Skeletal muscle tissue (tissue), 4 donors: Measurements from ENCODE around the gene VAMP5. TPM values are rescaled to one million over a fixed set of nuclear protein-coding genes. Genes with fewer than 3 reads are reported as not detected.

Source experiments
- H3K27ac ChIP-seq: one replicate; pipeline ENCODE4 v1.7.0; 2013; ENCODE audit warnings: mild to moderate bottlenecking, low read depth, low read length, inconsistent platforms
- H3K27me3 ChIP-seq, 3 donors: one replicate each; pipeline ENCODE4 v1.7.0; 2013; ENCODE audit warnings: low read length in 3 of 3; ENCODE audit not compliant: control insufficient read depth in 3 of 3, insufficient read depth in 3 of 3
- H3K36me3 ChIP-seq, 3 donors: one replicate each; pipeline ENCODE4 v1.7.0; 2013; ENCODE audit warnings: low read length in 3 of 3; ENCODE audit not compliant: control insufficient read depth in 3 of 3, insufficient read depth in 3 of 3
- H3K4me1 ChIP-seq, 3 donors: one replicate each; pipeline ENCODE4 v1.7.0; 2013; ENCODE audit warnings: low read length in 3 of 3, mild to moderate bottlenecking in 3 of 3; ENCODE audit not compliant: control insufficient read depth in 3 of 3, insufficient read depth in 3 of 3
- H3K4me3 ChIP-seq, 3 donors: one replicate each; pipeline ENCODE4 v1.7.0; 2013; ENCODE audit warnings: low read length in 3 of 3
- H3K9ac ChIP-seq, 3 donors: one replicate each; pipeline ENCODE4 v1.7.0; 2013; ENCODE audit warnings: low read length in 3 of 3, mild to moderate bottlenecking in 3 of 3, moderate library complexity in 2 of 3, low read depth in 1 of 3
- H3K9me3 ChIP-seq, 3 donors: one replicate each; pipeline ENCODE4 v1.7.0; 2013; ENCODE audit warnings: low read length in 3 of 3; ENCODE audit not compliant: control insufficient read depth in 3 of 3
- total RNA-seq: library from RNA; depleted of rRNA; stranded (reverse); fragments of >200 nt; gene quantifications from one replicate; pipeline ENCODE4 v1.2.3, GENCODE V29; 2014
- donor health status: Osteomylitis.

Gene VAMP5
- total RNA-seq, result 17.7 TPM

GRCh38 chr2:85584354-85584856 is at the start of gene VAMP5:
VAMP5 (plus strand) TSS chr2:85584431; CDS start chr2:85584491, 60 bp downstream.
- Histone ChIP-seq H3K36me3 (no peaks in the 10 kb centered on the region), H3K4me3 (peak within 1 kb of the TSS; percentile 81 to 89 (median 87)), H3K27me3 (no peaks in the 10 kb centered on the region), H3K9ac (peak within 1 kb of the TSS; percentile 83 to 93 (median 89)), H3K27ac (peak within 1 kb of the TSS; percentile 90), H3K4me1 (peaks cover 50 to 65% (median 58%) of the 10 kb centered on the region in 3 donors), H3K9me3 (no peaks in the 10 kb centered on the region)

DNA sequence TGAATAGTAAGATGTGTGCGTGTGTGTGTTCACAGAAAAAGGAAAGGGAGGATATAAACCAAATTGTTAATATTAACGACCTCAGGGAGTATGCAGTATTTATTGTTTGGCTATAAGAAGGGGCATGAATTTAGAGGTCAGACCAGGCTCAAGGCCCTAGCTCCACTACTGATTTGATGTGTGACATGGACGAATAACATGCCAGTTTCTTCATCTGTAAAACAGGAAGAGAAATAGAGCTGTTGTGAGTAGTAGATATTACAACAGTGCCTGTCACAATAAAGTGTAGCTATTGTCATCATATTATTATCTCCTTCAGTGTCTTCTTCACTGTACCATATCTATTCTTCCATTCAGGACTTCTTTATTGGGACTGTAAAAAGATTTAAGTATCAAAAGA is 49.4 kb upstream of the VAMP5 start:
- H3K27ac ChIP-seq, result no peak overlapping the region
- H3K4me3 ChIP-seq, result no peak overlapping the region
- no peaks in the 10 kb centered on the region for H3K9me3 ChIP-seq
- no peaks in the 10 kb centered on the region for H3K36me3 ChIP-seq
- H3K4me1 ChIP-seq, result peaks cover 8 to 11% (median 10%) of the 10 kb centered on the region in 3 donors
- no peak overlapping the region for H3K9ac ChIP-seq
- no peaks in the 10 kb centered on the region for H3K27me3 ChIP-seq

DNA sequence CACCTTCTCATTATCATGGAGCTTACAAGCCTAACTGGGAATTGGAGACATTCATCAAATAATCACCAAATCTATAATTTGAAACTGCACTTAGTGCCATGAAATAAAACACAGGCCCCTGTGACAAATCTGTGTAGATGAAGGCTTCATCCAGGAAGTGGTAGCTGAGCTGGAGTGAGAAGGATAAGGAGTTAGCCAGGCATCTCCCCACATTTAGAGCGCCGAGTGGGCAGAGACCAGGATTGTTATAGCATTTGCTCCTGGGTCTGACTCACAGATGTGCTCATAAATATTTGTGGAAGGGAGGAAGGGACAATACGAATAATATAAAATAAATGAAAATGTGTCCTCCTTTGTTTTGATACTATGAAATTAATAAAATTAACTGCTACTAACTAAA is 47.8 kb upstream of the VAMP5 start:
- Histone ChIP-seq H3K4me3 (no peak overlapping the region), H3K27ac (no peak overlapping the region), H3K27me3 (no peaks in the 10 kb centered on the region), H3K4me1 (peaks cover 16 to 26% (median 18%) of the 10 kb centered on the region in 3 donors), H3K9me3 (no peaks in the 10 kb centered on the region), H3K36me3 (peaks cover 6 to 11% (median 9%) of the 10 kb centered on the region in 3 donors), H3K9ac (peak overlapping the region in 1 of 3 donors; percentile 100)

- Histone ChIP-seq H3K4me1 (peaks cover 30 to 39% (median 32%) of the 10 kb centered on the region in 3 donors), H3K36me3 (peaks cover 20 to 24% (median 23%) of the 10 kb centered on the region in 3 donors), H3K9me3 (no peaks in the 10 kb centered on the region), H3K27me3 (no peaks in the 10 kb centered on the region), H3K9ac (peak overlapping the region; percentile 99 to 100 (median 99)), H3K27ac (peak overlapping the region; percentile 99), H3K4me3 (peak overlapping the region; percentile 90 to 96 (median 92))
These were observed 46.4 kb upstream of the VAMP5 start for GRCh38 chr2:85537600-85538506.

DNA sequence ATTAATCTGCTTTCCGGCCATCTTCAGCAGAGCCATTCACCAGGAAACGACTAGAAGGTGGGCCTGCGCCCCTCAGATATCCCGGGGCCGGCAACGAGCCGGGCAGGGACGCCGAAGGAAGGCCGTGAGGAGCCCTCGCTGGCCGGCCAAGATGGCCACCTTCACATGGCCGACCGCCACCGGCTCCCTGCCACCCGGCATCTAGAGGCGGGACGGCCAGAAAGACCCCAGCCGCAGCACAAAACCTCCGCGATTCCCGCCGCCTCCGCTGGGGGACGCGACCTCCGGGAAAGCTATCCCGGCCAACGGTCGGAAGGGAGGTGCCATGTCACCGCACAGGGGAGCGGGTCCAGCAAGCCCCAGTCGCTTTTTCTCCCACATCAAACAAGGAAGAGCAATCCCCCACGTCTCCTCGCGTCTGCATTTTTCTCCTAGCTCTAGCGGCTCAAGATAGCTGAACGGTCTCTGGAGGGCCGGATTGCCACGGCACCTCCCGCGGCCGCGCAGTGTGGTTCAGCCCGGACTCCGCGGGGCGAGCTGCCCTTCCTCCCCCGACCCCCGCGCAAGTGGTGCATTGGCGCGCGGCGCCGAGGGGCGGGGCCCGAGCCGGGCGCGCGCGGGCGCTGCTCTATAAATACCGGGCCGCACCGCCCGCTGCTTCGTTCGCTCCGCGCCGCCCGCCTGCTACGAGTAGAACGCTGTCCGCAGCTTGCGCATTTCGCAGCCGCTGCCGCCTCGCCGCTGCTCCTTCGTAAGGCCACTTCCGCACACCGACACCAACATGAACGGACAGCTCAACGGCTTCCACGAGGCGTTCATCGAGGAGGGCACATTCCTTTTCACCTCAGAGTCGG is 45.5 kb upstream of the VAMP5 start, which contains the start of gene MAT2A:
Gene MAT2A, plus strand, starts transcription at position 662 of the 854 bp plus-strand sequence. Its CDS starts 120 bp downstream, at position 782.
- peaks cover 38 to 46% (median 41%) of the 10 kb centered on the region in 3 donors for H3K4me1 ChIP-seq

GRCh38 chr2:85539361-85540132 is 44.7 kb upstream of the VAMP5 start:
- H3K9me3 ChIP-seq, result no peaks in the 10 kb centered on the region
- H3K27ac ChIP-seq, result peak overlapping the region; percentile 99
- H3K4me3 ChIP-seq, result peak overlapping the region; percentile 90 to 96 (median 90)
- H3K36me3 ChIP-seq, result peaks cover 26 to 35% (median 31%) of the 10 kb centered on the region in 3 donors
- peak overlapping the region; percentile 99 to 100 (median 100) for H3K9ac ChIP-seq
- peaks cover 43 to 52% (median 49%) of the 10 kb centered on the region in 3 donors for H3K4me1 ChIP-seq
- no peaks in the 10 kb centered on the region for H3K27me3 ChIP-seq

More for the DNA sequence above, 45.5 kb upstream of the VAMP5 start, which contains the start of gene MAT2A:
- H3K27ac ChIP-seq, result peak within 1 kb of the TSS; percentile 99
- no peaks in the 10 kb centered on the region for H3K9me3 ChIP-seq
- H3K9ac ChIP-seq, result peak within 1 kb of the TSS; percentile 99 to 100 (median 100)
- H3K27me3 ChIP-seq, result no peaks in the 10 kb centered on the region
- H3K36me3 ChIP-seq, result peaks cover 26 to 32% (median 31%) of the 10 kb centered on the region in 3 donors
- H3K4me3 ChIP-seq, result peak within 1 kb of the TSS; percentile 90 to 96 (median 92)

DNA sequence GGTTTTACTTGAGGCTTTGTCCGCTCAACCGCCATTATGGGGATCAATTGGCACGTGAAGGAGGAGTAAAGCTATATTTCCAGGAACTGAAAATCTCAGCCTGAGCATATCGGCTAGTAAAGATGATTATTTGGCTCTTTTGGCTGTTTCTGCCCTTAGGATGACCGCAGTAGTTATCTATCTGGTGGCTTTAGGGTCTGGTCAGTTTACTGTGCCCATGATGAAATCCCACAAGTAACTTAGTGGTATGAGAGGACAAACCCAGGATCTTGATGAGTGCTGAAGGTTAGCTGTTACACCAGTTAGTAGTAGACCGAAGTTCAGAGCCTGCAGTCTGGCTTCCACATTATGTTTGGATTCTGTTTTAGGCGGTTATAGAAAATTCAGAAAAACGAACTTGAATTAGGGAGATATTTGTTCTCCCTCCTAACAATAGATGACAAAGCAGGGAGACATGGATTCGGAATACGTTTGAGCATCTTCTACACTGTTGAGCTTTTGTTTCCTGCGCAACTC is 44.0 kb upstream of the VAMP5 start:
- H3K27me3 ChIP-seq, result no peaks in the 10 kb centered on the region

DNA sequence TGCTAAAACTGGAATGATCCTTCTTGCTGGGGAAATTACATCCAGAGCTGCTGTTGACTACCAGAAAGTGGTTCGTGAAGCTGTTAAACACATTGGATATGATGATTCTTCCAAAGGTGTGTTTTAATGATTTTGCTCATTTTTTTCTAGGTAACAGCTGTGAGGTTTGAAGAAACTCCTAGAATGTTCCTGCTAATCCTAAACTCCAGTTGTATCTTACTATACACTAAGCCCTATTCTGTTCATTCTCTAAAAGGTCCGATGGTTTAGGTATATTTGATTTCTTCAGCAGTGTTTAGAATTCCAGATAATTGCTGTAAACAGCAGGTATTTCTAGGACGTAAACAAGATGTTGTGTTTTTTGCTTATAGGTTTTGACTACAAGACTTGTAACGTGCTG is 43.0 kb upstream of the VAMP5 start:
- Histone ChIP-seq H3K9me3 (no peaks in the 10 kb centered on the region), H3K4me1 (peaks cover 54 to 63% (median 57%) of the 10 kb centered on the region in 3 donors), H3K9ac (peak overlapping the region in 2 of 3 donors; percentile 100), H3K27me3 (no peaks in the 10 kb centered on the region), H3K36me3 (peaks cover 34 to 43% (median 34%) of the 10 kb centered on the region in 3 donors), H3K27ac (peak overlapping the region; percentile 99), H3K4me3 (peak overlapping the region; percentile 90 to 96 (median 90))

More for the DNA sequence above, 44.0 kb upstream of the VAMP5 start:
- H3K9me3 ChIP-seq, result no peaks in the 10 kb centered on the region
- peak overlapping the region; percentile 90 to 96 (median 90) for H3K4me3 ChIP-seq
- peak overlapping the region; percentile 99 for H3K27ac ChIP-seq
- H3K4me1 ChIP-seq, result peaks cover 47 to 55% (median 54%) of the 10 kb centered on the region in 3 donors
- H3K9ac ChIP-seq, result peak overlapping the region; percentile 99 to 100 (median 100)
- peaks cover 27 to 35% (median 32%) of the 10 kb centered on the region in 3 donors for H3K36me3 ChIP-seq
